Fibroblast of mammary gland (primary cell): ENCODE results near the gene ACSM4.

Experiments
- DNase-seq: peaks from one replicate; pipeline ENCODE4 v3.0.0-alpha.2; 2010; ENCODE audit warnings: low read depth
- H3K4me3 ChIP-seq: 2 replicates; pipeline ENCODE4 v1.5.1; 2011; ENCODE audit warnings: low read depth, mild to moderate bottlenecking, low read length, moderate library complexity; ENCODE audit not compliant: control insufficient read depth
- TF ChIP-seq, protein P1 (sequence below): conservative IDR thresholded peaks from 2 replicates; pipeline ENCODE4 v1.5.1; 2011; ENCODE audit warnings: low read depth, low read length, inconsistent platforms; ENCODE audit not compliant: control insufficient read depth, insufficient read depth

ACSM4 gene

DNA sequence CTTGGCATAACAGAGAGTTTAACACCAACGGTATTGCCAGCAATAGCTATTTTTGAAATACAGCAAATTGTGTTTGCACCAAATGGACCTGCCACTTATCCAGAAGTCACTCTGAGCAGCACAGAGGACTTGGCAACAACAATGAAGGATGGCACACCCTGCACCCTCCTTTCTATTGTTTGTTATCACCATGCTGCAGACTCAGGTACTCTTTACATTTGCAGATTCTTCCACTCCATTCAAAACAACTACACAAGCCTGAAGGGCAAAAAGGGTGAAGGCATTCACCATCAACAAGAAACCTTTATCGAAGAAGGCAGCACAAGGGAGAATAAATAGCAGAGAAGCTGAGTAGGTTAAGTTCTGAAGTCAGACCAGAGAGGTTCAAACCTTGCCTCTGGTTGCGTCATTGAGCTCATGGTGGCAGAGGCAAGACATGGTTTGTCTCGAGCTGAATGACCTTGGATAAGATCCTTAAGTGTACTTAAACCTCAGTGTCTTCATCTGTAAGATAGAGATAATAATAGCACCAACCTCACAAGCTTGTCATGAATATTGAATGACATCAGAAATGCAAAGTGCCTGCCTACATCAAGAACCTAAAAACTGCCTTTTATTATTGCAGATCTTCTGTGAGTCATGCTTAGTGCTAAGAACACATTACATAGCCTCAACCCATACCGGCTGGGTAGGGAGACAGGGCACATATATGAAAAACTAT is 1.4 kb upstream of the ACSM4 start:
- peak; percentile 13 for DNase-seq
- TF ChIP-seq, protein P1, sequence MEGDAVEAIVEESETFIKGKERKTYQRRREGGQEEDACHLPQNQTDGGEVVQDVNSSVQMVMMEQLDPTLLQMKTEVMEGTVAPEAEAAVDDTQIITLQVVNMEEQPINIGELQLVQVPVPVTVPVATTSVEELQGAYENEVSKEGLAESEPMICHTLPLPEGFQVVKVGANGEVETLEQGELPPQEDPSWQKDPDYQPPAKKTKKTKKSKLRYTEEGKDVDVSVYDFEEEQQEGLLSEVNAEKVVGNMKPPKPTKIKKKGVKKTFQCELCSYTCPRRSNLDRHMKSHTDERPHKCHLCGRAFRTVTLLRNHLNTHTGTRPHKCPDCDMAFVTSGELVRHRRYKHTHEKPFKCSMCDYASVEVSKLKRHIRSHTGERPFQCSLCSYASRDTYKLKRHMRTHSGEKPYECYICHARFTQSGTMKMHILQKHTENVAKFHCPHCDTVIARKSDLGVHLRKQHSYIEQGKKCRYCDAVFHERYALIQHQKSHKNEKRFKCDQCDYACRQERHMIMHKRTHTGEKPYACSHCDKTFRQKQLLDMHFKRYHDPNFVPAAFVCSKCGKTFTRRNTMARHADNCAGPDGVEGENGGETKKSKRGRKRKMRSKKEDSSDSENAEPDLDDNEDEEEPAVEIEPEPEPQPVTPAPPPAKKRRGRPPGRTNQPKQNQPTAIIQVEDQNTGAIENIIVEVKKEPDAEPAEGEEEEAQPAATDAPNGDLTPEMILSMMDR, result no peak
- H3K4me3 ChIP-seq, result no peak overlapping the region

DNA sequence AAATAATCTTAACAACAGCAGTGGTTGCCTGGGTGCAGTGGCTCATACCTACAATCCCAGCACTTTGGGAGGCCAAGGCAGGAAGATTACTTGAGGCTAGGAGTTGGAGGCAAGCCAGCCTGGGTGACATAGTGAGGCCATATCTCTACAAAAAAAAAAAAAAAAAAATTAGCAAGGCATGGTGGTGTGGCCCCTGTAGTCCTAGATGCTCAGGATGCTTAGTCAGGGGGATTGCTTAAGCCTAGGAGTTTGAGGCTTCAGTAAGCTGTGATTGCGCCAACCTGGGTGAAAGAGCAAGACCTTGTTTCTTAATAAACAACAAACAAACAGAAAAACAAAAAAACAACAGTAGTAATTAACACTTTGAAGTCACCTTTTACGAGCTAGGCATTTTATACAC is 642 bp upstream of the ACSM4 start:
- no peak overlapping the region for H3K4me3 ChIP-seq
- TF ChIP-seq, protein P1, result no peak
- peak; percentile 55 for DNase-seq

DNA sequence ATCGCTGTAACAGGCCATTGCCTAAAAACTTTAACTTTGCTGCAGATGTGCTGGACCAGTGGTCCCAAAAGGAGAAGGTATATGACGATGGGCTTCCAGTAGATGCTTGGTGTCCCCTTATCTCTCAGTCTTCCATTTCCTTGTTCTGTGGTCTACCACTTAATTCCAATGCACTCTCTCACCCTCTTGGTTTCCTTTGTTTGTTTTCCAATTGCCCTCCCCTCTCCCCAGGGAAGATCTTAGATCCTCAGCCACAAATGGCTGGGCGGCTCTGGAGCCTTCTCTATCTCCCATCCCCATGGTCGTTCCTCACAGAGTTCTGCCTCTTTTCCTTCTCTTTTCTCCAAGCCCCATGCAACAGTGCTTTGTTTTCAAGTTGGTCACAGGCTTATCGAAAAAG is 584 bp downstream of the ACSM4 start:
- TF ChIP-seq, protein P1, result no peak
- H3K4me3 ChIP-seq, result no peak overlapping the region
- DNase-seq, result peak; percentile 7

DNA sequence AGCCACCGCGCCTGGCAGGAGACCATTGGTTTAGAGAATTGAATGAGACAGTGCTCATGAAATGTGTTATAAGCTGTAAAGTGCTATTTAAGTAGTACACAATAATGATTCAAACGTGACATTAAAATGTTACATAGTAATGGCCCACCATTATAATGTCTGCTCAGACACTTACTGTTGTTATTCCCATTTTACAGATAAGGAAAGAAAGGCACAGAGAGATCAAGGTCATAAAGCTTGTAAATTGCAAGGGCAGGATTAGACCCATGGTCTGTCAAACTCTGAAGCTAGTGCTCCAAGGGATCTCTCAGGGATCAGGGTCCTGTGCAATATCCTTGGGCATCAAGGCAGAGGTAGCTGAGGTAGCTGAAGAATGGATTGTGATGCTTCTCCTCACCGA is 6.2 kb downstream of the ACSM4 start:
- TF ChIP-seq, protein P1, result no peak
- DNase-seq, result no peak
- no peak overlapping the region for H3K4me3 ChIP-seq

DNA sequence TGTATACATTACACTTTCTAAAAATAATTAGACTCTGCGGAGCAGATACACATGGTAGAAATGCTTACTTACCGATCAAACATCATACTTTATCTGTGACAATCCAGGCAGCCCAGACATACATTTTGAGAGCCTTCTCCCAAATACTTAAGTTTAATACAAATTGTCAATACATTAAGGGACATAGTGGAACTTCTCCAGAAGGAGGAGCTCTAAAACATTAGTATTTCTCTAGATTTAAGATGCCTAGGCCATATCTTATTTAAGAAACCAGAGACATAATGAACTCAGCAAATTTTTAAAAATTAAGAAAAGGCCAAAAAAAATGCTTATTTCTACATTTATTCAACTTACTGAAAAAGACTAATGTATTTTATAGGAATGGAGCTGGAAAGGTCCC is 16.1 kb downstream of the ACSM4 start:
- H3K4me3 ChIP-seq, result no peak overlapping the region
- TF ChIP-seq, protein P1, result no peak
- peak; percentile 5 for DNase-seq

DNA sequence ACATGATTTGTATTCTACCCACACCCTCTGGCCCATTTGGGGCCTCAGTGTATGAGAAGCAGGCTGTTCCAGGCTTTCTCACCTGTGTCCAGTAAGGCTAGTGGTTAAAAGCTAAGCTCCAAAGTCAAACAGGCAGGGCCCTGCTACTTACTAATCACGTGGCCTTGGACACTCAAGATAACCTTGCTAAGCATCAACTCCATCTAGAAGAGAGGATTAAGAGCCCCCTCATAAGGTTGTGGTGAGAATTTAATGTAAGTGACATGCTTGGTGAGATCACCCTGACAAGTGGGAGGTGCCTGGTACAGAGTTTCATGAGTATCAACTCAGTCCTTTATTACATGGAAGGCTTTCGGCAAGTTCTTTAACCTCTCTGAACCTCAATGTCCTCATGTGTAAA is 17.8 kb downstream of the ACSM4 start:
- TF ChIP-seq, protein P1, result no peak
- no peak for DNase-seq
- no peak overlapping the region for H3K4me3 ChIP-seq
